HepG2 (cell line): Measurements from ENCODE around the gene ZNF169. TPM values are rescaled to one million over a fixed set of nuclear protein-coding genes. Genes with fewer than 3 reads are reported as not detected.
A peak's percentile ranks its signal among the peaks of the same experiment; 100 is the strongest.

Experiments
- ATF5 ChIP-seq: sonication (generic); formaldehyde crosslinking; IDR thresholded peaks from 2 replicates; pipeline ENCODE4 v1.4.0; 2020; ENCODE audit warnings: mild to moderate bottlenecking, low read depth, missing genetic modification reagents
- FOXK2 ChIP-seq: fragments of 450-650 bp; IDR thresholded peaks from 2 replicates; pipeline ENCODE4 v1.6.1; 2016
- FOXO1 ChIP-seq: sonication (generic); formaldehyde crosslinking; IDR thresholded peaks from 2 replicates; pipeline ENCODE4 v1.4.0; 2020; ENCODE audit warnings: missing genetic modification reagents
- JARID2 ChIP-seq: sonication (generic); formaldehyde crosslinking; IDR thresholded peaks from 2 replicates; pipeline ENCODE4 v1.8.1; 2023; ENCODE audit warnings: missing genetic modification reagents, inconsistent platforms; ENCODE audit not compliant: insufficient replicate concordance
- KLF13 ChIP-seq: sonication (generic); formaldehyde crosslinking; IDR thresholded peaks from 2 replicates; pipeline ENCODE4 v1.4.0; 2020; ENCODE audit warnings: mild to moderate bottlenecking, missing genetic modification reagents
- KLF16 ChIP-seq, 2 experiments: sonication (generic) in 1 of 2; formaldehyde crosslinking in 1 of 2; IDR thresholded peaks; 2 replicates each; pipeline versions ENCODE4 v1.6.1 to v1.8.0; 2016 to 2023; ENCODE audit warnings: missing genetic modification reagents in 2 of 2, missing compliant biosample characterization in 1 of 2
- RBAK ChIP-seq: sonication (generic); formaldehyde crosslinking; IDR thresholded peaks from 2 replicates; pipeline ENCODE4 v1.5.1; 2020; ENCODE audit warnings: mild to moderate bottlenecking, missing genetic modification reagents
- RORA ChIP-seq: sonication (generic); formaldehyde crosslinking; IDR thresholded peaks from 2 replicates; pipeline ENCODE4 v1.5.0; 2020; ENCODE audit warnings: mild to moderate bottlenecking, missing genetic modification reagents, moderate library complexity
- ZNF20 ChIP-seq: sonication (generic); formaldehyde crosslinking; IDR thresholded peaks from 2 replicates; pipeline ENCODE4 v1.4.0; 2020; ENCODE audit warnings: mild to moderate bottlenecking, moderate library complexity, missing genetic modification reagents
- ZNF317 ChIP-seq: sonication (generic); formaldehyde crosslinking; IDR thresholded peaks from 2 replicates; pipeline ENCODE4 v1.5.0; 2020; ENCODE audit warnings: mild to moderate bottlenecking, missing genetic modification reagents
- ZNF605 ChIP-seq: sonication (generic); formaldehyde crosslinking; IDR thresholded peaks from 2 replicates; pipeline ENCODE4 v1.8.0; 2022; ENCODE audit warnings: mild to moderate bottlenecking, missing genetic modification reagents
- ZNF660 ChIP-seq: sonication (generic); formaldehyde crosslinking; IDR thresholded peaks from 2 replicates; pipeline ENCODE4 v1.5.1; 2020; ENCODE audit warnings: mild to moderate bottlenecking, low read depth, missing genetic modification reagents, borderline replicate concordance
- ZNF720 ChIP-seq: sonication (generic); formaldehyde crosslinking; IDR thresholded peaks from 2 replicates; pipeline ENCODE4 v1.4.0; 2020; ENCODE audit warnings: missing genetic modification reagents
- polyA plus RNA-seq, 8 experiments: library from polyadenylated mRNA; depleted of rRNA in 3 of 8; stranded (reverse) in 7 of 8; unstranded in 1 of 8; fragments of >200 nt; fragmentation: Illumina TruSeq in 4 of 8; extraction: Trizol in 4 of 8; gene quantifications; 2 replicates each; pipeline versions ENCODE4 v1.2.1 to v1.2.3, GENCODE V29; 2011 to 2016; ENCODE audit warnings: low read depth in 4 of 8, missing spikeins in 1 of 8, mixed read lengths in 1 of 8; ENCODE audit not compliant: insufficient read depth in 1 of 8
- total RNA-seq, 5 experiments: library from RNA; depleted of rRNA; stranded (reverse); fragments of >200 nt; fragmentation: Illumina TruSeq; extraction: Trizol; gene quantifications; 2 replicates each; pipeline ENCODE4 v1.2.3, GENCODE V29; 2016; ENCODE audit warnings: low read depth in 1 of 5
- TF ChIP-seq, protein P1 (sequence below): sonication (generic); formaldehyde crosslinking; IDR thresholded peaks from 2 replicates; pipeline ENCODE4 v1.4.0; 2020; ENCODE audit warnings: missing genetic modification reagents, mild to moderate bottlenecking, borderline replicate concordance
- TF ChIP-seq, protein P2 (sequence below): IDR thresholded peaks from 2 replicates; pipeline ENCODE4 v1.6.1; 2012; ENCODE audit warnings: low read depth, low read length, improper control_type of control experiment
- TF ChIP-seq, protein P3 (sequence below): sonication (generic); formaldehyde crosslinking; IDR thresholded peaks from 2 replicates; pipeline ENCODE4 v1.5.1; 2020; ENCODE audit warnings: mild to moderate bottlenecking, missing genetic modification reagents, borderline replicate concordance
- TF ChIP-seq, protein P4 (sequence below): sonication (generic); formaldehyde crosslinking; IDR thresholded peaks from 2 replicates; pipeline ENCODE4 v1.5.1; 2020; ENCODE audit warnings: mild to moderate bottlenecking, missing genetic modification reagents, moderate library complexity

ZNF169 gene
- total and polyA plus RNA-seq, 2 of the 13 experiments (the other 11 are each of a cell fraction or from before 2014, with no cell fraction given), result 2.1 to 6.3 TPM

DNA sequence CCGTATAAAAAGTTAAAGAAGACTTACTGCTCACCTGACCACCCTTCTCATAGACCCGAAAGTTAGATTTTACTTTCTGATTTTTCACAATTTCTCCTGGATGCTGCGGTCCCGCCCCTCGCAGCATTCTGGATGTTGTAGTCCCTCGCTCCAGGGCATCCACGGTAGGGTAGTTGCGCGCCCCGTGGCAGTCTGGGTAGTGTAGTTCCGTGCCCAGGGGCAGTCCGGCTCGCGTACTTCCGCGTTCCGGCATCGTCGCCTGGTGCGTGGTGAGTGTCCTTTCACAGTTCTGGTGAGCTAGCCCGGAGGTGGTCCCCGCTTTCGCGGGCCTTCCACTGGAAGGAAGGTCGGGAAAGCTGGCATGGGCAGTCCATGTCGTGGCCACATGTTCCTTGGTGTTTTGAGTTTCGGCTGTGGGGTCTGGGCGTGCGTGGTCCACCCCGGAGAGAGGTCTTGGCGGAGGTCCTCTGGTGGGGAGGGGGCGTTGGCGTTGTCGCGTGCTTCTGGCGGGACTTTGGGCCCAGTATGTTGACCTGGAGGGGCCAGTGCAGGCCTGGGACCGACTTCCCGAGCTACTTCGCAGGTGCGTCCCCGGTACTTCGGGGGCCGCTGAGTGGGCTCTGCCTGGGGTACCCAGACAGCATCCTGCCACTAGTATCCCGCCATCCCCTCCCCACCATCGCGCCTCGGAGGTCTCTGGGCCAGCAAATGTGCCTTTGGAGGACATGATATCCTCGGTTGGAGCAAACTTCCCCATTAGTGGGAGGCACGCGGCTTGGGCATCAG, at the start of gene ZNF169 (continued):
- TF ChIP-seq FOXO1 (CRISPR knock-in tag) (peak; percentile 69), FOXK2 (no peak), ATF5 (CRISPR knock-in tag) (no peak), ZNF317 (CRISPR knock-in tag) (0 out of 2 replicates have a peak, but pooled peaks have one; percentile 55), RORA (CRISPR knock-in tag) (no peak), KLF16 (CRISPR knock-in tag; IDR thresholded peaks at IDR 0.05) (peak in 1 of 2 experiments; percentile 32; a peak in 1 of 4 replicates), ZNF720 (CRISPR knock-in tag) (no peak), ZNF20 (CRISPR knock-in tag) (0 out of 2 replicates have a peak, but pooled peaks have one; percentile 18), KLF13 (no peak), RBAK (CRISPR knock-in tag) (no peak), ZNF605 (CRISPR knock-in tag) (peak; percentile 70), JARID2 (CRISPR knock-in tag) (no peak), ZNF660 (CRISPR knock-in tag) (no peak)
- TF ChIP-seq, protein P1, sequence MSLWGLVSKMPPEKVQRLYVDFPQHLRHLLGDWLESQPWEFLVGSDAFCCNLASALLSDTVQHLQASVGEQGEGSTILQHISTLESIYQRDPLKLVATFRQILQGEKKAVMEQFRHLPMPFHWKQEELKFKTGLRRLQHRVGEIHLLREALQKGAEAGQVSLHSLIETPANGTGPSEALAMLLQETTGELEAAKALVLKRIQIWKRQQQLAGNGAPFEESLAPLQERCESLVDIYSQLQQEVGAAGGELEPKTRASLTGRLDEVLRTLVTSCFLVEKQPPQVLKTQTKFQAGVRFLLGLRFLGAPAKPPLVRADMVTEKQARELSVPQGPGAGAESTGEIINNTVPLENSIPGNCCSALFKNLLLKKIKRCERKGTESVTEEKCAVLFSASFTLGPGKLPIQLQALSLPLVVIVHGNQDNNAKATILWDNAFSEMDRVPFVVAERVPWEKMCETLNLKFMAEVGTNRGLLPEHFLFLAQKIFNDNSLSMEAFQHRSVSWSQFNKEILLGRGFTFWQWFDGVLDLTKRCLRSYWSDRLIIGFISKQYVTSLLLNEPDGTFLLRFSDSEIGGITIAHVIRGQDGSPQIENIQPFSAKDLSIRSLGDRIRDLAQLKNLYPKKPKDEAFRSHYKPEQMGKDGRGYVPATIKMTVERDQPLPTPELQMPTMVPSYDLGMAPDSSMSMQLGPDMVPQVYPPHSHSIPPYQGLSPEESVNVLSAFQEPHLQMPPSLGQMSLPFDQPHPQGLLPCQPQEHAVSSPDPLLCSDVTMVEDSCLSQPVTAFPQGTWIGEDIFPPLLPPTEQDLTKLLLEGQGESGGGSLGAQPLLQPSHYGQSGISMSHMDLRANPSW (CRISPR knock-in tag), result no peak
- TF ChIP-seq, protein P2, sequence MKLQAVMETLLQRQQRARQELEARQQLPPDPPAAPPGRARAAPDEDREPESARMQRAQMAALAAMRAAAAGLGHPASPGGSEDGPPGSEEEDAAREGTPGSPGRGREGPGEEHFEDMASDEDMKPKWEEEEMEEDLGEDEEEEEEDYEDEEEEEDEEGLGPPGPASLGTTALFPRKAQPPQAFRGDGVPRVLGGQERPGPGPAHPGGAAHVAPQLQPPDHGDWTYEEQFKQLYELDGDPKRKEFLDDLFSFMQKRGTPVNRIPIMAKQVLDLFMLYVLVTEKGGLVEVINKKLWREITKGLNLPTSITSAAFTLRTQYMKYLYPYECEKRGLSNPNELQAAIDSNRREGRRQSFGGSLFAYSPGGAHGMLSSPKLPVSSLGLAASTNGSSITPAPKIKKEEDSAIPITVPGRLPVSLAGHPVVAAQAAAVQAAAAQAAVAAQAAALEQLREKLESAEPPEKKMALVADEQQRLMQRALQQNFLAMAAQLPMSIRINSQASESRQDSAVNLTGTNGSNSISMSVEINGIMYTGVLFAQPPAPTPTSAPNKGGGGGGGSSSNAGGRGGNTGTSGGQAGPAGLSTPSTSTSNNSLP, result no peak
- TF ChIP-seq, protein P3, sequence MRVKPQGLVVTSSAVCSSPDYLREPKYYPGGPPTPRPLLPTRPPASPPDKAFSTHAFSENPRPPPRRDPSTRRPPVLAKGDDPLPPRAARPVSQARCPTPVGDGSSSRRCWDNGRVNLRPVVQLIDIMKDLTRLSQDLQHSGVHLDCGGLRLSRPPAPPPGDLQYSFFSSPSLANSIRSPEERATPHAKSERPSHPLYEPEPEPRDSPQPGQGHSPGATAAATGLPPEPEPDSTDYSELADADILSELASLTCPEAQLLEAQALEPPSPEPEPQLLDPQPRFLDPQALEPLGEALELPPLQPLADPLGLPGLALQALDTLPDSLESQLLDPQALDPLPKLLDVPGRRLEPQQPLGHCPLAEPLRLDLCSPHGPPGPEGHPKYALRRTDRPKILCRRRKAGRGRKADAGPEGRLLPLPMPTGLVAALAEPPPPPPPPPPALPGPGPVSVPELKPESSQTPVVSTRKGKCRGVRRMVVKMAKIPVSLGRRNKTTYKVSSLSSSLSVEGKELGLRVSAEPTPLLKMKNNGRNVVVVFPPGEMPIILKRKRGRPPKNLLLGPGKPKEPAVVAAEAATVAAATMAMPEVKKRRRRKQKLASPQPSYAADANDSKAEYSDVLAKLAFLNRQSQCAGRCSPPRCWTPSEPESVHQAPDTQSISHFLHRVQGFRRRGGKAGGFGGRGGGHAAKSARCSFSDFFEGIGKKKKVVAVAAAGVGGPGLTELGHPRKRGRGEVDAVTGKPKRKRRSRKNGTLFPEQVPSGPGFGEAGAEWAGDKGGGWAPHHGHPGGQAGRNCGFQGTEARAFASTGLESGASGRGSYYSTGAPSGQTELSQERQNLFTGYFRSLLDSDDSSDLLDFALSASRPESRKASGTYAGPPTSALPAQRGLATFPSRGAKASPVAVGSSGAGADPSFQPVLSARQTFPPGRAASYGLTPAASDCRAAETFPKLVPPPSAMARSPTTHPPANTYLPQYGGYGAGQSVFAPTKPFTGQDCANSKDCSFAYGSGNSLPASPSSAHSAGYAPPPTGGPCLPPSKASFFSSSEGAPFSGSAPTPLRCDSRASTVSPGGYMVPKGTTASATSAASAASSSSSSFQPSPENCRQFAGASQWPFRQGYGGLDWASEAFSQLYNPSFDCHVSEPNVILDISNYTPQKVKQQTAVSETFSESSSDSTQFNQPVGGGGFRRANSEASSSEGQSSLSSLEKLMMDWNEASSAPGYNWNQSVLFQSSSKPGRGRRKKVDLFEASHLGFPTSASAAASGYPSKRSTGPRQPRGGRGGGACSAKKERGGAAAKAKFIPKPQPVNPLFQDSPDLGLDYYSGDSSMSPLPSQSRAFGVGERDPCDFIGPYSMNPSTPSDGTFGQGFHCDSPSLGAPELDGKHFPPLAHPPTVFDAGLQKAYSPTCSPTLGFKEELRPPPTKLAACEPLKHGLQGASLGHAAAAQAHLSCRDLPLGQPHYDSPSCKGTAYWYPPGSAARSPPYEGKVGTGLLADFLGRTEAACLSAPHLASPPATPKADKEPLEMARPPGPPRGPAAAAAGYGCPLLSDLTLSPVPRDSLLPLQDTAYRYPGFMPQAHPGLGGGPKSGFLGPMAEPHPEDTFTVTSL, result no peak; the same call in 1 of the 2 replicates
- TF ChIP-seq, protein P4, sequence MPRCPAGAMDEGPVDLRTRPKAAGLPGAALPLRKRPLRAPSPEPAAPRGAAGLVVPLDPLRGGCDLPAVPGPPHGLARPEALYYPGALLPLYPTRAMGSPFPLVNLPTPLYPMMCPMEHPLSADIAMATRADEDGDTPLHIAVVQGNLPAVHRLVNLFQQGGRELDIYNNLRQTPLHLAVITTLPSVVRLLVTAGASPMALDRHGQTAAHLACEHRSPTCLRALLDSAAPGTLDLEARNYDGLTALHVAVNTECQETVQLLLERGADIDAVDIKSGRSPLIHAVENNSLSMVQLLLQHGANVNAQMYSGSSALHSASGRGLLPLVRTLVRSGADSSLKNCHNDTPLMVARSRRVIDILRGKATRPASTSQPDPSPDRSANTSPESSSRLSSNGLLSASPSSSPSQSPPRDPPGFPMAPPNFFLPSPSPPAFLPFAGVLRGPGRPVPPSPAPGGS (CRISPR knock-in tag), result peak; percentile 88
